ENCODE data around the gene TEKTIP1. TPM values are rescaled to one million over a fixed set of nuclear protein-coding genes. Genes with fewer than 3 reads are reported as not detected.

Gene TEKTIP1
- not detected in 2 replicates for total RNA-seq

GRCh38 chr19:3538965-3539755 is at the start of gene TEKTIP1:
TSS of gene TEKTIP1 (plus strand) at chr19:3539174. CDS start at chr19:3539178, 4 bp downstream.

GRCh38 chr19:3500429-3501101 is 38.4 kb upstream of the TEKTIP1 start, which contains the start of gene DOHH:
TSS of gene DOHH (minus strand) at chr19:3500674. CDS start at chr19:3496814, 3,860 bp downstream.

GRCh38 chr19:3505598-3506383 is 33.2 kb upstream of the TEKTIP1 start, which contains the start of gene FZR1:
TSS of gene FZR1 (plus strand) at chr19:3506311. CDS start at chr19:3522990, 16,679 bp downstream.

GRCh38 chr19:3557461-3558248 is 18.7 kb downstream of the TEKTIP1 start, which contains the start of gene MFSD12:
TSS of gene MFSD12 (minus strand) at chr19:3557586. CDS start at chr19:3557403, 183 bp downstream.

GRCh38 chr19:3572855-3573161 is 33.8 kb downstream of the TEKTIP1 start, which contains the start of gene HMG20B:
TSS of gene HMG20B (plus strand) at chr19:3572944. CDS start at chr19:3573310, 366 bp downstream.

GRCh38 chr19:3585301-3586126 is 46.5 kb downstream of the TEKTIP1 start, which contains the start of gene GIPC3:
TSS of gene GIPC3 (plus strand) at chr19:3585478. CDS start at chr19:3585598, 120 bp downstream.

Other genes starting within 250 kb of the TEKTIP1 start
- 21.7 and 31.8 TPM in 2 replicates for gene NFIC, start 172.6 kb upstream of the TEKTIP1 start, total RNA-seq
- not detected in 2 replicates for gene SMIM24, start 58.6 kb upstream of the TEKTIP1 start, total RNA-seq
- gene SMIM44, start 55.7 kb upstream of the TEKTIP1 start, total RNA-seq, result not detected in 2 replicates
- 7.6 and 22.4 TPM in 2 replicates for gene DOHH, start 38.5 kb upstream of the TEKTIP1 start, total RNA-seq
- gene FZR1, start 32.9 kb upstream of the TEKTIP1 start, total RNA-seq, result 27.9 and 42.0 TPM in 2 replicates
- 130 and 147 TPM in 2 replicates for gene MFSD12, start 18.4 kb downstream of the TEKTIP1 start, total RNA-seq
- gene HMG20B, start 33.8 kb downstream of the TEKTIP1 start, total RNA-seq, result 72.5 and 74.7 TPM in 2 replicates
- gene GIPC3, start 46.3 kb downstream of the TEKTIP1 start, total RNA-seq, result under 0.01 TPM in 1 of 2 replicates, not detected in the other
- 1.4 and 2.1 TPM in 2 replicates for gene TBXA2R, start 67.7 kb downstream of the TEKTIP1 start, total RNA-seq
- 16.3 and 33.5 TPM in 2 replicates for gene CACTIN, start 87.6 kb downstream of the TEKTIP1 start, total RNA-seq
- 17.2 and 19.2 TPM in 2 replicates for gene PIP5K1C, start 161.3 kb downstream of the TEKTIP1 start, total RNA-seq
- not detected in 2 replicates for gene TJP3, start 169.2 kb downstream of the TEKTIP1 start, total RNA-seq
- gene APBA3, start 222.5 kb downstream of the TEKTIP1 start, total RNA-seq, result 21.9 and 25.7 TPM in 2 replicates
- gene MRPL54, start 223.5 kb downstream of the TEKTIP1 start, total RNA-seq, result 34.4 and 49.7 TPM in 2 replicates
- not detected in 2 replicates for gene RAX2, start 233.1 kb downstream of the TEKTIP1 start, total RNA-seq
- under 0.01 TPM in 1 of 2 replicates, not detected in the other for gene MATK, start 247.2 kb downstream of the TEKTIP1 start, total RNA-seq

Measured in regular cardiac myocyte (primary cell).